PC-3 (cell line): ENCODE data around the gene UQCRQ.

ENCODE experiments used
- CTCF ChIP-seq: fragments of 300-600 bp; sonication (generic); conservative IDR thresholded peaks from 2 replicates; pipeline ENCODE4 v1.5.1; 2017; ENCODE audit warnings: antibody characterized with exemption, low read depth, mild to moderate bottlenecking, low read length
- EZH2 ChIP-seq: fragments of 300-600 bp; sonication (generic); IDR thresholded peaks from one replicate; pipeline ENCODE4 v1.6.1; 2017; ENCODE audit warnings: antibody characterized with exemption, mild to moderate bottlenecking, low read length; ENCODE audit not compliant: unreplicated experiment

- TF ChIP-seq CTCF (no peak), EZH2 (no peak)
Measured at GRCh38 chr5:132916086-132916485, 49.6 kb downstream of the UQCRQ start.
